Measurements from ENCODE around the gene PAFAH2.

Gene PAFAH2

DNA sequence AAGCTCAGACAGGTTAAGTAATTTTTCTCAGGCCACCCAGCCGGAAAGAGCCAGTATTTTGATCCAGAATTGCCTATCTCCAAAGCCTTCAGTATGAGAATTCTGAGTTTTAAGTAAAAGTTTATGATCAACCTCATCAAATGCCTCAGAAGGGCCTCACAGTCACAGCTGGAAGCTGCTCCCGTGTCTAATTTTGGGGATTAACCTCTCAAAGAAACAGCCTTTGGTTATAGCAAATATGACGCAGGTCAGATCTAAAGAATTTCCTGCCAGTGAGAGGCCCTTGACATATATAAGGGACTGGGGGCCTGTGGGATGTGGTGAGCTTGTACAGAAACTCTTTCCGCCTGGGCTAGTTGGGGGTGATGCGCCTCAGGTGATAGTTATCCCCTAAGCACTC is 26.0 kb upstream of the PAFAH2 start:
- TF ChIP-seq SPI1 (IDR thresholded peaks at IDR 0.05; ENCODE audit: borderline replicate concordance, low read depth): no peak
- TF ChIP-seq, protein P1, sequence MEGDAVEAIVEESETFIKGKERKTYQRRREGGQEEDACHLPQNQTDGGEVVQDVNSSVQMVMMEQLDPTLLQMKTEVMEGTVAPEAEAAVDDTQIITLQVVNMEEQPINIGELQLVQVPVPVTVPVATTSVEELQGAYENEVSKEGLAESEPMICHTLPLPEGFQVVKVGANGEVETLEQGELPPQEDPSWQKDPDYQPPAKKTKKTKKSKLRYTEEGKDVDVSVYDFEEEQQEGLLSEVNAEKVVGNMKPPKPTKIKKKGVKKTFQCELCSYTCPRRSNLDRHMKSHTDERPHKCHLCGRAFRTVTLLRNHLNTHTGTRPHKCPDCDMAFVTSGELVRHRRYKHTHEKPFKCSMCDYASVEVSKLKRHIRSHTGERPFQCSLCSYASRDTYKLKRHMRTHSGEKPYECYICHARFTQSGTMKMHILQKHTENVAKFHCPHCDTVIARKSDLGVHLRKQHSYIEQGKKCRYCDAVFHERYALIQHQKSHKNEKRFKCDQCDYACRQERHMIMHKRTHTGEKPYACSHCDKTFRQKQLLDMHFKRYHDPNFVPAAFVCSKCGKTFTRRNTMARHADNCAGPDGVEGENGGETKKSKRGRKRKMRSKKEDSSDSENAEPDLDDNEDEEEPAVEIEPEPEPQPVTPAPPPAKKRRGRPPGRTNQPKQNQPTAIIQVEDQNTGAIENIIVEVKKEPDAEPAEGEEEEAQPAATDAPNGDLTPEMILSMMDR (IDR thresholded peaks at IDR 0.05; ENCODE audit: insufficient read depth, low read length): no peak
- no peak for TF ChIP-seq GABPA (IDR thresholded peaks at IDR 0.05; ENCODE audit: low read depth)
- H3K4me3 ChIP-seq (replicated peaks; ENCODE audit: insufficient read depth, low read length): no peak overlapping the region
- H3K27ac ChIP-seq (replicated peaks): no peak overlapping the region
- no peak for DNase-seq (ENCODE audit: low read depth in 1 of 2, low spot score in 1 of 2)
- no peaks in the 10 kb centered on the region for H3K27me3 ChIP-seq (ENCODE audit: insufficient read depth, poor library complexity, severe bottlenecking)

- no peak overlapping the region for H3K27ac ChIP-seq (replicated peaks)
- DNase-seq (ENCODE audit: low read depth in 1 of 2, low spot score in 1 of 2): no peak
- no peak overlapping the region for H3K4me3 ChIP-seq (replicated peaks; ENCODE audit: insufficient read depth, low read length)
- TF ChIP-seq POLR2AphosphoS5 (IDR thresholded peaks at IDR 0.05; ENCODE audit: low read depth) (no peak), REST (IDR thresholded peaks at IDR 0.05; ENCODE audit: insufficient replicate concordance, low read depth) (no peak), GABPA (IDR thresholded peaks at IDR 0.05; ENCODE audit: low read depth) (no peak), SPI1 (IDR thresholded peaks at IDR 0.05; ENCODE audit: borderline replicate concordance, low read depth) (no peak)
- TF ChIP-seq, protein P1 (IDR thresholded peaks at IDR 0.05; ENCODE audit: insufficient read depth, low read length): no peak
- H3K27me3 ChIP-seq (ENCODE audit: insufficient read depth, poor library complexity, severe bottlenecking): no peaks in the 10 kb centered on the region
These were observed 25.1 kb upstream of the PAFAH2 start for GRCh38 chr1:26023009-26023408.

DNA sequence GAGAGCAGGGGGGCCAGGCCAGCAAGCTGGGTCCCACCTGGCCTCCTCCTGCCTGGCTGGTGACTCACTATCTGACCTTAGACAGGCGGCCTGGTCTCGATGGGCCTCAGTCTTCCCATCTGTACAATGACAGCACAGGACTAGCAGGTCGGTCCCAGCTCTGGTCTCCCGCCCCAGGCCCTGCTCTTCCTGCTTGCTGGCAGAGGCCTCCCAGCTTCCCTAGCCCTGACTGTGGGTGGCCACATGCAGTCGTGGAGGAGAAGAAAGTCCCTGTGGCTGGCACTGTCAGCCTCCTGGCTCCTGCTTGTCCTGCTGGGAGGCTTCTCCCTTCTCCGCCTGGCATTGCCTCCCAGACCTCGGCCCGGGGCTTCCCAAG is 24.5 kb upstream of the PAFAH2 start:
- H3K27ac ChIP-seq (replicated peaks): no peak overlapping the region
- no peak for DNase-seq (ENCODE audit: low read depth in 1 of 2, low spot score in 1 of 2)
- TF ChIP-seq REST (IDR thresholded peaks at IDR 0.05; ENCODE audit: insufficient replicate concordance, low read depth) (no peak), POLR2AphosphoS5 (IDR thresholded peaks at IDR 0.05; ENCODE audit: low read depth) (no peak), GABPA (IDR thresholded peaks at IDR 0.05; ENCODE audit: low read depth) (no peak), SPI1 (IDR thresholded peaks at IDR 0.05; ENCODE audit: borderline replicate concordance, low read depth) (no peak)
- TF ChIP-seq, protein P1 (IDR thresholded peaks at IDR 0.05; ENCODE audit: insufficient read depth, low read length): no peak
- no peaks in the 10 kb centered on the region for H3K27me3 ChIP-seq (ENCODE audit: insufficient read depth, poor library complexity, severe bottlenecking)
- no peak overlapping the region for H3K4me3 ChIP-seq (replicated peaks; ENCODE audit: insufficient read depth, low read length)

DNA sequence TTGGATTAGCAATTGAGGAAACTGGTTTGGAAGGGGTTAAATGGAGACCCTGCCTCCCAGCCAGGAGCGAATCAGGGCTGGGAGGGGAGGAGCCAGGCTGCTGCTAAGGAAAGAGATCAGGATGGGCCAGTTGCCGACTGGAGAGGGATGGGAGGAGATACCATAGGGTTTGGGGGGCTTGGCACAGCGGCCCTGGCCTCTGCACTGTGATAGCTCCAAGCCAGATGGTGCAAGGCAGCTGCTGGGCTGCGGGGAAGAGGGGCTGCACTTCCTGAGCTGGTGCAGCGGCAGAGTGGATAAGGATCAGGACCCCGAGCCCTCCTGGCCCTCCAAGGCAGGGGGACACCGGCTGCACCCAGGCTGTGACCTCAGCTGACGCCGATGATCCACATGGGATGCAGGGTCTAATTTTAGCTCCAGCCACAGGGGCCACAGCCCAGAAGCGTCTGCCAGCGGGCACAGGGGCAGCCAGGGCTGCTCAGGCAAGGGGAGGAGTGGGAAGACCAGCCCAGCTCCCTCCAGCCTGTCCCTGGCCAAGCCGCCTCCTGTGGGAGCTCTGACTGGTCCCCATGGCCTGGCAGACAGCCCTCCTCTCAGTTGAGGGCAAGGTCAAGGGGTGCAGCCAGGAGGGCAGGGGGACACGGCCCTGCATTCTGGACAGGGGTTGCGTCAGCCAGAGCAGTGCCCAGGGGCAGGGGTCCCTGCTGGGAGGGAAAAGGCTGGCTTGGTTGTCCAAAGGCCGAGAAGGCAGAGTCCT is 24.0 kb upstream of the PAFAH2 start, which contains the start of gene EXTL1:
EXTL1 (plus strand) TSS at position 129 of the 757 bp plus-strand sequence. CDS start 872 bp downstream, outside the sequence.
- no peak for DNase-seq (ENCODE audit: low read depth in 1 of 2, low spot score in 1 of 2)
- TF ChIP-seq, protein P1 (IDR thresholded peaks at IDR 0.05; ENCODE audit: insufficient read depth, low read length): no peak
- TF ChIP-seq SPI1 (IDR thresholded peaks at IDR 0.05; ENCODE audit: borderline replicate concordance, low read depth) (no peak), REST (IDR thresholded peaks at IDR 0.05; ENCODE audit: insufficient replicate concordance, low read depth) (no peak), GABPA (IDR thresholded peaks at IDR 0.05; ENCODE audit: low read depth) (no peak), POLR2AphosphoS5 (IDR thresholded peaks at IDR 0.05; ENCODE audit: low read depth) (no peak)
- no peaks in the 10 kb centered on the region for H3K27me3 ChIP-seq (ENCODE audit: insufficient read depth, poor library complexity, severe bottlenecking)
- H3K27ac ChIP-seq (replicated peaks): no peak within 1 kb of the TSS
- H3K4me3 ChIP-seq (replicated peaks; ENCODE audit: insufficient read depth, low read length): no peak within 1 kb of the TSS

All from HL-60 (cell line).